Mesenchymal stem cell (in vitro differentiated cells and primary cell): ENCODE measurements around the gene TGFB1.

Experiments used
- DNase-seq: peaks from one replicate; pipeline ENCODE4 v3.0.0-alpha.2; 2013
- H2AFZ ChIP-seq: one replicate; pipeline ENCODE4 v1.6.1; 2013; ENCODE audit warnings: low read depth, mild to moderate bottlenecking, control low read depth, inconsistent platforms, low read length, moderate library complexity
- H2AK5ac ChIP-seq: 2 replicates; pipeline ENCODE4 v1.6.1; 2013; ENCODE audit warnings: low read length, moderate library complexity, mild to moderate bottlenecking, inconsistent platforms; ENCODE audit not compliant: severe bottlenecking
- H2BK120ac ChIP-seq: one replicate; pipeline ENCODE4 v1.6.1; 2013; ENCODE audit warnings: low read depth, mild to moderate bottlenecking, inconsistent platforms, low read length, moderate library complexity
- H2BK12ac ChIP-seq, 2 experiments: one replicate each; pipeline ENCODE4 v1.6.1; 2013; ENCODE audit warnings: inconsistent platforms in 2 of 2, low read length in 2 of 2, mild to moderate bottlenecking in 2 of 2, moderate library complexity in 2 of 2, control low read depth in 1 of 2
- H2BK15ac ChIP-seq: one replicate; pipeline ENCODE4 v1.6.1; 2013; ENCODE audit warnings: mild to moderate bottlenecking, low read depth, inconsistent platforms; ENCODE audit not compliant: poor library complexity, severe bottlenecking
- H2BK5ac ChIP-seq: 2 replicates; pipeline ENCODE4 v1.6.1; 2013; ENCODE audit warnings: low read depth, mild to moderate bottlenecking, low read length, control low read depth, inconsistent platforms; ENCODE audit not compliant: poor library complexity, severe bottlenecking
- H3K14ac ChIP-seq, 2 experiments: one replicate each; pipeline ENCODE4 v1.6.1; 2013; ENCODE audit warnings: inconsistent platforms in 2 of 2, low read length in 2 of 2, control low read depth in 1 of 2, mild to moderate bottlenecking in 1 of 2, moderate library complexity in 1 of 2
- H3K18ac ChIP-seq, 2 experiments: one replicate each; pipeline ENCODE4 v1.6.1; 2013; ENCODE audit warnings: inconsistent platforms in 2 of 2, low read length in 2 of 2, control low read depth in 1 of 2, low read depth in 1 of 2, mild to moderate bottlenecking in 1 of 2
- H3K23ac ChIP-seq, 2 experiments: one replicate each; pipeline ENCODE4 v1.6.1; 2013; ENCODE audit warnings: inconsistent platforms in 2 of 2, low read length in 2 of 2, mild to moderate bottlenecking in 2 of 2, moderate library complexity in 2 of 2, control low read depth in 1 of 2
- H3K27ac ChIP-seq: 2 replicates; pipeline ENCODE4 v1.5.1; 2013; ENCODE audit warnings: mild to moderate bottlenecking, moderate library complexity, low read length, control low read depth, inconsistent platforms; ENCODE audit not compliant: poor library complexity, severe bottlenecking
- H3K27me3 ChIP-seq, 2 experiments: 2 replicates each; pipeline versions ENCODE4 v1.6.1 to v1.7.0; 2013; ENCODE audit warnings: low read length in 2 of 2, mild to moderate bottlenecking in 2 of 2, moderate library complexity in 2 of 2, control low read depth in 1 of 2, inconsistent platforms in 1 of 2; ENCODE audit not compliant: control insufficient read depth in 1 of 2, insufficient read depth in 1 of 2
- H3K36me3 ChIP-seq, 2 experiments: 2 replicates each; pipeline versions ENCODE4 v1.6.1 to v1.7.0; 2013; ENCODE audit warnings: low read length in 2 of 2, control low read depth in 1 of 2, inconsistent platforms in 1 of 2, low read depth in 1 of 2, mild to moderate bottlenecking in 1 of 2; ENCODE audit not compliant: insufficient read depth in 2 of 2, control insufficient read depth in 1 of 2
- H3K4ac ChIP-seq, 2 experiments: one replicate each; pipeline ENCODE4 v1.6.1; 2013; ENCODE audit warnings: inconsistent platforms in 2 of 2, low read length in 2 of 2, mild to moderate bottlenecking in 2 of 2, moderate library complexity in 2 of 2, control low read depth in 1 of 2, low read depth in 1 of 2
- H3K4me1 ChIP-seq: 2 replicates; pipeline ENCODE4 v1.6.1; 2013; ENCODE audit warnings: low read depth, low read length, control low read depth; ENCODE audit not compliant: control insufficient read depth, insufficient read depth
- H3K4me2 ChIP-seq: 2 replicates; pipeline ENCODE4 v1.6.1; 2013; ENCODE audit warnings: low read length, mild to moderate bottlenecking, inconsistent platforms; ENCODE audit not compliant: poor library complexity, severe bottlenecking
- H3K4me3 ChIP-seq, 2 experiments: 2 replicates each; pipeline versions ENCODE4 v1.5.1 to v1.7.0; 2013; ENCODE audit warnings: low read length in 2 of 2, mild to moderate bottlenecking in 2 of 2, control low read depth in 1 of 2, low read depth in 1 of 2; ENCODE audit not compliant: insufficient read depth in 1 of 2
- H3K79me1 ChIP-seq: replicated peaks from 2 replicates; pipeline ENCODE4 v1.6.1; 2013; ENCODE audit warnings: mild to moderate bottlenecking, control low read depth, low read length, inconsistent platforms; ENCODE audit not compliant: poor library complexity, severe bottlenecking
- H3K9ac ChIP-seq: 2 replicates; pipeline ENCODE4 v1.7.0; 2013; ENCODE audit warnings: mild to moderate bottlenecking, low read length, moderate library complexity
- H3K9me3 ChIP-seq: 2 replicates; pipeline ENCODE4 v1.7.0; 2013; ENCODE audit warnings: mild to moderate bottlenecking, low read length; ENCODE audit not compliant: control insufficient read depth
- H4K8ac ChIP-seq: one replicate; pipeline ENCODE4 v1.6.1; 2013; ENCODE audit warnings: inconsistent platforms, mild to moderate bottlenecking, low read length, moderate library complexity
- H4K91ac ChIP-seq: one replicate; pipeline ENCODE4 v1.6.1; 2013; ENCODE audit warnings: mild to moderate bottlenecking, low read length, inconsistent platforms
- WGBS: methylation state at CpG from one replicate; pipeline ENCODE4 v1.1.7; 2013; ENCODE audit warnings: mixed read lengths; 5-methylcytosine and 5-hydroxymethylcytosine counted together

Gene TGFB1

DNA sequence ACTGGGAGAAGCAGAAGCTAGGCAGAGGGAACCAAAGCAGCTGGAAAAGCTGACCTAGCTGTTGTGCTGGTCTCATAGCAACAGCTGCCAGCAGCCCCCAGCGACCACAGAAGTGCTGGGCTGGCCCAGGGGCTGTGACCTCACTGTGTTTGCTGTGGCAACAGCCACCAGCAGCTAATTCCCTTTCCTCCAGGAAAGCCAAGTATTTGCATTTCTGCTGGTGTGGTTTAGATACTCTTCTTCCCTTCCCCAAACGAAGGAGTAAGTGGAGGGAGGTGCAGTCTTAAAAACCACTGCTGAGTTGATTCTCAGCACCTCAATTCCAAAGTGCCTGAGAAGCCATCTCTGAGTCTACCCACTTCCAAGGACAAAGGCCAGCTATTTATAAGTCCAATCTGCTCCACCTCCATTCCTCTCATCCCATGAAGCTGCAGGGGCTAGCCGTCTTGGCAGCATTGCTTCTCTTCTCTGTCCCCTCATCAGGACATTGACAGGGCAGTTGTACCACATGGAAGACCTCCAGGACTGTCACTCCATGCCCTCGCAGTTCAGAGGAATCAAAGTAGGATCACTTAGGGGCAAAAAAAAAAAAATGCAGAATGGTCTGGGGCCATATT, 55.3 kb downstream of the TGFB1 start:
- no peak overlapping the region for H2AK5ac ChIP-seq
- H4K91ac ChIP-seq, result no peak overlapping the region
- no peak overlapping the region for H2BK120ac ChIP-seq
- no peaks in the 10 kb centered on the region for H3K9me3 ChIP-seq
- H3K23ac ChIP-seq, result no peak overlapping the region
- no peak overlapping the region for H4K8ac ChIP-seq
- peak overlapping the region; percentile 91 for H3K9ac ChIP-seq
- H3K14ac ChIP-seq, result no peak overlapping the region
- peaks cover 40% of the 10 kb centered on the region for H3K79me1 ChIP-seq
- no peak overlapping the region for H3K4me2 ChIP-seq
- WGBS, result 50% methylated on average over 4 of the region's 4 CpGs
- peak; percentile 99 for DNase-seq
- H3K4me3 ChIP-seq, result no peak overlapping the region
- H3K36me3 ChIP-seq, result peaks cover 78 to 94% of the 10 kb centered on the region in 2 experiments
- no peaks in the 10 kb centered on the region for H3K27me3 ChIP-seq
- peak overlapping the region; percentile 14 for H3K27ac ChIP-seq
- peaks cover 26% of the 10 kb centered on the region for H3K4me1 ChIP-seq
- H2AFZ ChIP-seq, result no peak overlapping the region
- no peak overlapping the region for H2BK15ac ChIP-seq
- peak overlapping the region in 1 of 2 experiments; percentile 19 for H3K18ac ChIP-seq
- no peak overlapping the region for H2BK5ac ChIP-seq
- H3K4ac ChIP-seq, result no peak overlapping the region
- H2BK12ac ChIP-seq, result no peak overlapping the region

- H3K4me2 ChIP-seq, result no peak overlapping the region
- peaks cover 40% of the 10 kb centered on the region for H3K79me1 ChIP-seq
- H2BK15ac ChIP-seq, result no peak overlapping the region
- H3K4me1 ChIP-seq, result peaks cover 26% of the 10 kb centered on the region
- no peak overlapping the region for H2BK120ac ChIP-seq
- H3K4ac ChIP-seq, result no peak overlapping the region
- H4K91ac ChIP-seq, result no peak overlapping the region
- no peak overlapping the region for H2AFZ ChIP-seq
- H2BK12ac ChIP-seq, result peak overlapping the region in 1 of 2 experiments; percentile 38
- no peak overlapping the region for H2BK5ac ChIP-seq
- H3K9ac ChIP-seq, result peak overlapping the region; percentile 91
- no peak for DNase-seq
- 91% methylated on average over 7 of the region's 7 CpGs for WGBS
- no peak overlapping the region for H2AK5ac ChIP-seq
- H4K8ac ChIP-seq, result no peak overlapping the region
- H3K27ac ChIP-seq, result no peak overlapping the region
- peak overlapping the region in 1 of 2 experiments; percentile 36 for H3K14ac ChIP-seq
- H3K27me3 ChIP-seq, result no peaks in the 10 kb centered on the region
- no peak overlapping the region for H3K4me3 ChIP-seq
- H3K23ac ChIP-seq, result no peak overlapping the region
- H3K18ac ChIP-seq, result peak overlapping the region in 1 of 2 experiments; percentile 29
- no peaks in the 10 kb centered on the region for H3K9me3 ChIP-seq
- H3K36me3 ChIP-seq, result peaks cover 74 to 94% of the 10 kb centered on the region in 2 experiments
Measured at GRCh38 chr19:41297628-41298347, 55.9 kb downstream of the TGFB1 start.

GRCh38 chr19:41296433-41296871, 57.3 kb downstream of the TGFB1 start:
- Histone ChIP-seq H2BK120ac (no peak overlapping the region), H3K27me3 (no peaks in the 10 kb centered on the region), H3K36me3 (peaks cover 74 to 94% of the 10 kb centered on the region in 2 experiments), H3K9me3 (no peaks in the 10 kb centered on the region), H3K9ac (peak overlapping the region; percentile 91), H3K27ac (no peak overlapping the region), H2AK5ac (no peak overlapping the region), H3K4me2 (no peak overlapping the region), H3K4me3 (no peak overlapping the region), H3K4ac (no peak overlapping the region), H2BK12ac (no peak overlapping the region), H3K79me1 (peaks cover 41% of the 10 kb centered on the region), H2BK15ac (no peak overlapping the region), H2AFZ (no peak overlapping the region), H3K18ac (no peak overlapping the region), H3K23ac (no peak overlapping the region), H4K8ac (no peak overlapping the region), H4K91ac (no peak overlapping the region), H3K14ac (no peak overlapping the region), H3K4me1 (peaks cover 26% of the 10 kb centered on the region), H2BK5ac (no peak overlapping the region)
- 94% methylated on average over 2 of the region's 2 CpGs for WGBS
- DNase-seq, result peak; percentile 27

DNA sequence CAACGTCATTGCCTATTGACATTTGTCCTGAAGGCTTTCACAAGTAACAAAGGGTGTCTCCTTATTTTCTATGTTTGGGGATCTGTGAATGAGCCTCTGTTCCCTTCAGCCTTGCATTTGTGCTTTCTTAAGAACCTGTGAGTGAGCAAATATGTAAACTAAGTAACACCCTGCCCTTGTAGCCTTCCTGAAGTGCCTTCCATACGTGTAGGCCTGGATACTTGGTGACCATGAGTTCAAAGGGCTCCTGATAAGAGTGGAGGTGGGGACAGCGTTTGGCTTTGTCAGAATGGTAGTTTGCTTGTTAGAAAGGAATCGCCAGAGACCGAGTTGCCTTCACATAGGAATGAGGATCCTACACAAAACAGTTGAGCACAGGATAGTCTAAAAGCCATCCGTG, 58.2 kb downstream of the TGFB1 start:
- Histone ChIP-seq H3K4me2 (no peak overlapping the region), H3K4me3 (no peak overlapping the region), H4K8ac (no peak overlapping the region), H3K4me1 (peaks cover 26% of the 10 kb centered on the region), H3K23ac (no peak overlapping the region), H4K91ac (no peak overlapping the region), H3K27ac (no peak overlapping the region), H3K36me3 (peaks cover 79 to 91% of the 10 kb centered on the region in 2 experiments), H2BK5ac (no peak overlapping the region), H2BK120ac (no peak overlapping the region), H2AFZ (no peak overlapping the region), H2BK12ac (no peak overlapping the region), H3K14ac (no peak overlapping the region), H2BK15ac (no peak overlapping the region), H3K4ac (no peak overlapping the region), H3K18ac (no peak overlapping the region), H3K9me3 (no peaks in the 10 kb centered on the region), H3K79me1 (peaks cover 42% of the 10 kb centered on the region), H3K9ac (peak overlapping the region; percentile 91), H2AK5ac (no peak overlapping the region), H3K27me3 (no peaks in the 10 kb centered on the region)
- WGBS, result 94% methylated on average over 6 of the region's 6 CpGs
- no peak for DNase-seq
